HepG2 (cell line): Measurements from ENCODE around the gene SLC16A4. TPM values are rescaled to one million over a fixed set of nuclear protein-coding genes. Genes with fewer than 3 reads are reported as not detected.

Experiments
- CEBPZ ChIP-seq: IDR thresholded peaks from 2 replicates; pipeline ENCODE4 v1.6.1; 2012; ENCODE audit warnings: low read length, improper control_type of control experiment
- ESRRA ChIP-seq: sonication (generic); formaldehyde crosslinking; IDR thresholded peaks from 2 replicates; pipeline ENCODE4 v1.5.1; 2020; ENCODE audit warnings: mild to moderate bottlenecking, low read depth, missing genetic modification reagents
- FOSL1 ChIP-seq: sonication (generic); formaldehyde crosslinking; IDR thresholded peaks from 2 replicates; pipeline ENCODE4 v1.9.0; 2021; ENCODE audit warnings: missing genetic modification reagents, borderline replicate concordance
- FOSL2 ChIP-seq: sonication (generic); formaldehyde crosslinking; IDR thresholded peaks from 2 replicates; pipeline ENCODE4 v1.4.0; 2020; ENCODE audit warnings: missing genetic modification reagents
- MLLT10 ChIP-seq: sonication (generic); formaldehyde crosslinking; IDR thresholded peaks from 2 replicates; pipeline ENCODE4 v1.4.0; 2020; ENCODE audit warnings: missing genetic modification reagents
- NR2C2 ChIP-seq: sonication (generic); formaldehyde crosslinking; IDR thresholded peaks from 2 replicates; pipeline ENCODE4 v1.4.0; 2020; ENCODE audit warnings: missing genetic modification reagents, mild to moderate bottlenecking, moderate library complexity, borderline replicate concordance
- SMARCC2 ChIP-seq: fragments of 450-650 bp; IDR thresholded peaks from 2 replicates; pipeline ENCODE4 v1.6.1; 2017; ENCODE audit warnings: antibody characterized with exemption, mild to moderate bottlenecking
- ZNF556 ChIP-seq: sonication (generic); formaldehyde crosslinking; IDR thresholded peaks from 2 replicates; pipeline ENCODE4 v1.4.0; 2020; ENCODE audit warnings: mild to moderate bottlenecking, missing genetic modification reagents, borderline replicate concordance
- ZNF776 ChIP-seq: sonication (generic); formaldehyde crosslinking; IDR thresholded peaks from 2 replicates; pipeline ENCODE4 v1.4.0; 2020; ENCODE audit warnings: mild to moderate bottlenecking, missing genetic modification reagents
- polyA plus RNA-seq, 8 experiments: library from polyadenylated mRNA; depleted of rRNA in 3 of 8; stranded (reverse) in 7 of 8; unstranded in 1 of 8; fragments of >200 nt; fragmentation: Illumina TruSeq in 4 of 8; extraction: Trizol in 4 of 8; gene quantifications; 2 replicates each; pipeline versions ENCODE4 v1.2.1 to v1.2.3, GENCODE V29; 2011 to 2016; ENCODE audit warnings: low read depth in 4 of 8, missing spikeins in 1 of 8, mixed read lengths in 1 of 8; ENCODE audit not compliant: insufficient read depth in 1 of 8
- total RNA-seq, 5 experiments: library from RNA; depleted of rRNA; stranded (reverse); fragments of >200 nt; fragmentation: Illumina TruSeq; extraction: Trizol; gene quantifications; 2 replicates each; pipeline ENCODE4 v1.2.3, GENCODE V29; 2016; ENCODE audit warnings: low read depth in 1 of 5
- TF ChIP-seq, protein P1 (sequence below): sonication (generic); formaldehyde crosslinking; IDR thresholded peaks from 2 replicates; pipeline ENCODE4 v1.4.0; 2020; ENCODE audit warnings: low read depth, missing genetic modification reagents
- TF ChIP-seq, protein P2 (sequence below), 2 experiments: fragments of 450-650 bp in 1 of 2; sonication (generic) in 1 of 2; formaldehyde crosslinking in 1 of 2; IDR thresholded peaks; 2 replicates each; pipeline versions ENCODE4 v1.6.1 to v1.8.0; 2016 to 2022; ENCODE audit warnings: antibody characterized with exemption in 1 of 2, mild to moderate bottlenecking in 1 of 2, missing genetic modification reagents in 1 of 2

The SLC16A4 gene
- total and polyA plus RNA-seq, 2 of the 13 experiments (the other 11 are each of a cell fraction or from before 2014, with no cell fraction given), result 1.1 to 1.5 TPM

DNA sequence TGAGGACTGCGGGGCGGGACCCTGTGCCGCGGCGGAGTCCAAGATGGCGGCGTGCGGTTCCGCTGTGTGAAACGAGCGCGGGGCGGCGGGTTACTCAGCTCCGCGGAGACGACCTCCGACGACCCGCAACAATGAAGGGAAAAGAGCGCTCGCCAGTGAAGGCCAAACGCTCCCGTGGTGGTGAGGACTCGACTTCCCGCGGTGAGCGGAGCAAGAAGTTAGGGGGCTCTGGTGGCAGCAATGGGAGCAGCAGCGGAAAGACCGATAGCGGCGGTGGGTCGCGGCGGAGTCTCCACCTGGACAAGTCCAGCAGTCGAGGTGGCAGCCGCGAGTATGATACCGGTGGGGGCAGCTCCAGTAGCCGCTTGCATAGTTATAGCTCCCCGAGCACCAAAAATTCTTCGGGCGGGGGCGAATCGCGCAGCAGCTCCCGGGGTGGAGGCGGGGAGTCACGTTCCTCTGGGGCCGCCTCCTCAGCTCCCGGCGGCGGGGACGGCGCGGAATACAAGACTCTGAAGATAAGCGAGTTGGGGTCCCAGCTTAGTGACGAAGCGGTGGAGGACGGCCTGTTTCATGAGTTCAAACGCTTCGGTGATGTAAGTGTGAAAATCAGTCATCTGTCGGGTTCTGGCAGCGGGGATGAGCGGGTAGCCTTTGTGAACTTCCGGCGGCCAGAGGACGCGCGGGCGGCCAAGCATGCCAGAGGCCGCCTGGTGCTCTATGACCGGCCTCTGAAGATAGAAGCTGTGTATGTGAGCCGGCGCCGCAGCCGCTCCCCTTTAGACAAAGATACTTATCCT lies 51.2 kb downstream of the SLC16A4 start (continued):
- TF ChIP-seq FOSL1, result no peak
- no peak for TF ChIP-seq MLLT10 (CRISPR knock-in tag)
- TF ChIP-seq CEBPZ, result no peak
- no peak for TF ChIP-seq ZNF556 (CRISPR knock-in tag)
- peak; percentile 36; the same call in 1 of the 2 replicates for TF ChIP-seq ESRRA (CRISPR knock-in tag)
- no peak for TF ChIP-seq SMARCC2
- TF ChIP-seq, protein P1, sequence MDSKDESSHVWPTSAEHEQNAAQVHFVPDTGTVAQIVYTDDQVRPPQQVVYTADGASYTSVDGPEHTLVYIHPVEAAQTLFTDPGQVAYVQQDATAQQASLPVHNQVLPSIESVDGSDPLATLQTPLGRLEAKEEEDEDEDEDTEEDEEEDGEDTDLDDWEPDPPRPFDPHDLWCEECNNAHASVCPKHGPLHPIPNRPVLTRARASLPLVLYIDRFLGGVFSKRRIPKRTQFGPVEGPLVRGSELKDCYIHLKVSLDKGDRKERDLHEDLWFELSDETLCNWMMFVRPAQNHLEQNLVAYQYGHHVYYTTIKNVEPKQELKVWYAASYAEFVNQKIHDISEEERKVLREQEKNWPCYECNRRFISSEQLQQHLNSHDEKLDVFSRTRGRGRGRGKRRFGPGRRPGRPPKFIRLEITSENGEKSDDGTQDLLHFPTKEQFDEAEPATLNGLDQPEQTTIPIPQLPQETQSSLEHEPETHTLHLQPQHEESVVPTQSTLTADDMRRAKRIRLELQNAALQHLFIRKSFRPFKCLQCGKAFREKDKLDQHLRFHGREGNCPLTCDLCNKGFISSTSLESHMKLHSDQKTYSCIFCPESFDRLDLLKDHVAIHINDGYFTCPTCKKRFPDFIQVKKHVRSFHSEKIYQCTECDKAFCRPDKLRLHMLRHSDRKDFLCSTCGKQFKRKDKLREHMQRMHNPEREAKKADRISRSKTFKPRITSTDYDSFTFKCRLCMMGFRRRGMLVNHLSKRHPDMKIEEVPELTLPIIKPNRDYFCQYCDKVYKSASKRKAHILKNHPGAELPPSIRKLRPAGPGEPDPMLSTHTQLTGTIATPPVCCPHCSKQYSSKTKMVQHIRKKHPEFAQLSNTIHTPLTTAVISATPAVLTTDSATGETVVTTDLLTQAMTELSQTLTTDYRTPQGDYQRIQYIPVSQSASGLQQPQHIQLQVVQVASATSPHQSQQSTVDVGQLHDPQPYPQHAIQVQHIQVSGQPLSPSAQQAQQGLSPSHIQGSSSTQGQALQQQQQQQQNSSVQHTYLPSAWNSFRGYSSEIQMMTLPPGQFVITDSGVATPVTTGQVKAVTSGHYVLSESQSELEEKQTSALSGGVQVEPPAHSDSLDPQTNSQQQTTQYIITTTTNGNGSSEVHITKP (CRISPR knock-in tag), result no peak
- peak; percentile 70 for TF ChIP-seq ZNF776 (CRISPR knock-in tag)
- TF ChIP-seq FOSL2 (CRISPR knock-in tag), result 0 out of 2 replicates have a peak, but pooled peaks have one; percentile 8
- TF ChIP-seq, protein P2, sequence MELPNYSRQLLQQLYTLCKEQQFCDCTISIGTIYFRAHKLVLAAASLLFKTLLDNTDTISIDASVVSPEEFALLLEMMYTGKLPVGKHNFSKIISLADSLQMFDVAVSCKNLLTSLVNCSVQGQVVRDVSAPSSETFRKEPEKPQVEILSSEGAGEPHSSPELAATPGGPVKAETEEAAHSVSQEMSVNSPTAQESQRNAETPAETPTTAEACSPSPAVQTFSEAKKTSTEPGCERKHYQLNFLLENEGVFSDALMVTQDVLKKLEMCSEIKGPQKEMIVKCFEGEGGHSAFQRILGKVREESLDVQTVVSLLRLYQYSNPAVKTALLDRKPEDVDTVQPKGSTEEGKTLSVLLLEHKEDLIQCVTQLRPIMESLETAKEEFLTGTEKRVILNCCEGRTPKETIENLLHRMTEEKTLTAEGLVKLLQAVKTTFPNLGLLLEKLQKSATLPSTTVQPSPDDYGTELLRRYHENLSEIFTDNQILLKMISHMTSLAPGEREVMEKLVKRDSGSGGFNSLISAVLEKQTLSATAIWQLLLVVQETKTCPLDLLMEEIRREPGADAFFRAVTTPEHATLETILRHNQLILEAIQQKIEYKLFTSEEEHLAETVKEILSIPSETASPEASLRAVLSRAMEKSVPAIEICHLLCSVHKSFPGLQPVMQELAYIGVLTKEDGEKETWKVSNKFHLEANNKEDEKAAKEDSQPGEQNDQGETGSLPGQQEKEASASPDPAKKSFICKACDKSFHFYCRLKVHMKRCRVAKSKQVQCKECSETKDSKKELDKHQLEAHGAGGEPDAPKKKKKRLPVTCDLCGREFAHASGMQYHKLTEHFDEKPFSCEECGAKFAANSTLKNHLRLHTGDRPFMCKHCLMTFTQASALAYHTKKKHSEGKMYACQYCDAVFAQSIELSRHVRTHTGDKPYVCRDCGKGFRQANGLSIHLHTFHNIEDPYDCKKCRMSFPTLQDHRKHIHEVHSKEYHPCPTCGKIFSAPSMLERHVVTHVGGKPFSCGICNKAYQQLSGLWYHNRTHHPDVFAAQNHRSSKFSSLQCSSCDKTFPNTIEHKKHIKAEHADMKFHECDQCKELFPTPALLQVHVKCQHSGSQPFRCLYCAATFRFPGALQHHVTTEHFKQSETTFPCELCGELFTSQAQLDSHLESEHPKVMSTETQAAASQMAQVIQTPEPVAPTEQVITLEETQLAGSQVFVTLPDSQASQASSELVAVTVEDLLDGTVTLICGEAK (IDR thresholded peaks at IDR 0.05), result no peak
- TF ChIP-seq, protein P2 (CRISPR knock-in tag; IDR thresholded peaks at IDR 0.05), result peak; percentile 80; the same call in 1 of the 2 replicates
- no peak for TF ChIP-seq NR2C2 (CRISPR knock-in tag)
